Gastrocnemius medialis (tissue), 4 donors: ENCODE results near the gene TUBB1.

ENCODE experiments used
- POLR2A ChIP-seq, 2 donors: fragments of 450-650 bp; IDR thresholded peaks; one replicate each; pipeline ENCODE4 v1.6.1; 2017; ENCODE audit warnings: antibody characterized with exemption in 2 of 2, mild to moderate bottlenecking in 2 of 2, moderate library complexity in 2 of 2
- TF ChIP-seq, protein P1 (sequence below), 5 experiments: fragments of 450-650 bp in 3 of 5; fragments of 200-600 bp in 2 of 5; sonication (generic) in 2 of 5; IDR thresholded peaks in 4 of 5; conservative IDR thresholded peaks in 1 of 5; 1 replicate in 4 of 5; 2 replicates in 1 of 5; pipeline ENCODE4 v1.5.1; 2016 to 2019; ENCODE audit warnings: antibody characterized with exemption in 5 of 5, mild to moderate bottlenecking in 3 of 5, moderate library complexity in 3 of 5

DNA sequence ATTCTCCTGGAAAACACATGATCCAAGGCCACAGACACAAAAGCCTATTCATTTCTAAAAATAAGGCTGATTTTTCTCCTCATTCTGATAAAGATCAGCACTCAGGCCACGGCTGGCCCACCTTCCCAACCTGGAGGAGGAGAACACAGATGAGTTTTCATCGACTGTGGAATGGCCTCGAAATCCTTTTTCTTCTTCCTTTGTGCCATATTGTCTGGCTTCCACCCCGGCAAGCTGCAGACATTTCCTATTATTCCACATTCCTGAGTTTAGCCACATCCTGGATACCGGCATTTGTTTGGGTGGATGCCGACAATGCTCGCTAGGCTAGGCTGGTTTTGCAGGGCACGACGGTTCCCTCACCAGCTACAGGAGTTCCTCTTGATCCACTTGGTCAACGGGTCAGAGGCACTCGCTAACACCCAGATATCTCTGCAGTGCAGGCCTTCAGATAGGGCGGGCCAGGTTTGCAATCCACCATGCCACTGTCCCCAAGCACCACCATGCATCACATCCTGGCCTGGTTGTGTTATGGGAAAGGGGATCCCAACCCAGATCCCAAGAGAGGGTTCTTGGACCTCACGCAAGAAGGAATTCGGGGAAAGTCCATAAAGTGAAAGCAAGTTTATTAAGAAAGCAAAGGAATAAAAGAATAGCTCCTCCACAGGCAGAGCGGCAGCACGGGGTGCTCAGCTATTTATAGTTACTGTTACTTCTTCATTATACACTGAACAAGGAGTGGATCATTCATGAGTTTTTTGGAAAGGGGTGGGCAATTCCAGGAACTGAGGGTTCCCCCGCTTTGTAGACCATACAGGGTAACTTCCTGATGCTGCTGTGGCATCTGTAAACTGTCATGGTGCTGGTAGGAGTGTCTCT is 8.0 kb upstream of the TUBB1 start:
- TF ChIP-seq POLR2A (IDR thresholded peaks at IDR 0.05): no peak
- TF ChIP-seq, protein P1, sequence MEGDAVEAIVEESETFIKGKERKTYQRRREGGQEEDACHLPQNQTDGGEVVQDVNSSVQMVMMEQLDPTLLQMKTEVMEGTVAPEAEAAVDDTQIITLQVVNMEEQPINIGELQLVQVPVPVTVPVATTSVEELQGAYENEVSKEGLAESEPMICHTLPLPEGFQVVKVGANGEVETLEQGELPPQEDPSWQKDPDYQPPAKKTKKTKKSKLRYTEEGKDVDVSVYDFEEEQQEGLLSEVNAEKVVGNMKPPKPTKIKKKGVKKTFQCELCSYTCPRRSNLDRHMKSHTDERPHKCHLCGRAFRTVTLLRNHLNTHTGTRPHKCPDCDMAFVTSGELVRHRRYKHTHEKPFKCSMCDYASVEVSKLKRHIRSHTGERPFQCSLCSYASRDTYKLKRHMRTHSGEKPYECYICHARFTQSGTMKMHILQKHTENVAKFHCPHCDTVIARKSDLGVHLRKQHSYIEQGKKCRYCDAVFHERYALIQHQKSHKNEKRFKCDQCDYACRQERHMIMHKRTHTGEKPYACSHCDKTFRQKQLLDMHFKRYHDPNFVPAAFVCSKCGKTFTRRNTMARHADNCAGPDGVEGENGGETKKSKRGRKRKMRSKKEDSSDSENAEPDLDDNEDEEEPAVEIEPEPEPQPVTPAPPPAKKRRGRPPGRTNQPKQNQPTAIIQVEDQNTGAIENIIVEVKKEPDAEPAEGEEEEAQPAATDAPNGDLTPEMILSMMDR (IDR thresholded peaks at IDR 0.05 in 4 of 5, conservative IDR thresholded peaks at IDR 0.05 in 1 of 5): no peak
